NCI-H2029 treated with DMSO at 0.1 percent for 48 hours (cell line): ENCODE measurements around the gene TSPAN13.

Source experiments
- DNase-seq: peaks from one replicate; lab custom pipeline; 2025; lab: John Stamatoyannopoulos, UW

Gene TSPAN13

DNA sequence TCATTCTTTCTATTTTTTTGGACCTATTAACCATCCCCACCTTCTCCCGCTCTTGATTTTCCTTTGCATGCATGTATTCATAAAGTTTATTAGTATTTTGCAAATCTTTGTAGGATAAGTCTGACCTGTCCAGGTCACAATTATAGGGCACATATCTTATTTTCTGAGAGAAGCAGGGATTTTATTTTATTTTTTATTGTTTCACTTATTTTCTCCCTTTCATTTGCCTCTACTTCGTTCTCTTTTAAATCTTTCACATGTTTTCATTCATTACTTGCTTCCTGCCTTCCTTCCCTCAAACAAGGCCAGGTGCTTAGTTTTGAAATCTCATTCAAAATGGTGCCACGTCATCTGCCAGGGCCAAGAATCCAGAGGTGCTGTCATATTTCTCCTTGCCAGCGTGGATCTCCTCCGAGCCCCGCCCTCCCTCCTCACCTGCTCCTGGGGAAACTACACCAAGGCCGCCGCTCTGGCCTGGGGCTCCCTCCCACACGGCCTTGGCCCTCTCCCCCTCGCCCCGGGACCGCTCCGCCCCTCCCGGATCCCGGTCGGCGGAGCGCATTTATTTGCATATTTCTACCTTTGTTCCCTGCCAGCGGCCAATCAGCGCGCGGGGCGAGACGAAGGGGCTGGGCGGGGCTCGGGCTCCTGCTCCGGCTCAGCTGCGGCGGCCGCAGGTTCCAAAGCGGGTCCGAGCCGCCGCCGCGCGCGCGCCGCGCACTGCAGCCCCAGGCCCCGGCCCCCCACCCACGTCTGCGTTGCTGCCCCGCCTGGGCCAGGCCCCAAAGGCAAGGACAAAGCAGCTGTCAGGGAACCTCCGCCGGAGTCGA lies at the start of gene TSPAN13:
Gene TSPAN13, plus strand, starts transcription at position 654 of the 830 bp plus-strand sequence. CDS start 213 bp downstream, outside the sequence.
- peak; percentile 80 for DNase-seq

- DNase-seq, result no peak
Observed at GRCh38 chr7:16708511-16708910, 45.0 kb upstream of the TSPAN13 start.

DNA sequence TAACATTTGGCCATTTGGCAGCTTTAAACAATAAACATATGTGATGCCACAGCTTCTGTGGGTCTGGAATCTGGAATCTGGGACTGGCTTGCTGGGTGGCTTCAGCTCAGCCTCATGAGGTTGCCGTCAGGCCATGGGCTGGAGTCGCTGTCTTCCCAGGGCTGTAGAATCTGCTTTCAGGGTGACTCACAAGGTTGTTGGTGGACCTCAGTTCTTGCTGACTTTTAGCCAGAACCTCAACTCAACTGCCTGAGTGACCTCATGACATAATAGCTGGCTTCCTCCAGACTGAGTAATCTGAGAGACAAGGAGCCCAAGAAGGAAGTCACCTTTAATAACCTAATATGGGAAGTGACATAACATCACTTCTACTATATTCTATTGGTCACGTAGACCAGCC lies 44.6 kb upstream of the TSPAN13 start:
- DNase-seq, result no peak

DNA sequence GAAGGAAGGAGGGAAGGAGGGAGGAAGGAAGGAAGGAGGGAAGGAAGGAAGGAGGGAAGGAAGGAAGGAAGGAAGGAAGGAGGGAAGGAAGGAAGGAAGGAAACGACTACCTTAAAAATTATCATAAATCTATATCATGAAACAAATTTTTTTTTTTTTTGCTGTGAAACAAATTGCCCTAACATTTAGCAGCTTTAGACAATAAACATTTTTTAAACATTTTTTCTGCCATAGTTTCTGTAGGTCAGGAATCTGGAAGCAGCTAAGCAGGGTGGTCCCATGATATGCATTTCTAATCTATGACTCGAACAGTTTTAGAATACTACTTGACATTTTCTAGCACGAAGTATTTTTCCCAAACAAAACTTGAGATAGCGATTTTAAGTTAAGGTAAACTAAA lies 42.9 kb upstream of the TSPAN13 start:
- no peak for DNase-seq

GRCh38 chr7:16711730-16712129 lies 41.8 kb upstream of the TSPAN13 start:
- no peak for DNase-seq

GRCh38 chr7:16712916-16713315 lies 40.6 kb upstream of the TSPAN13 start:
- DNase-seq, result no peak

DNA sequence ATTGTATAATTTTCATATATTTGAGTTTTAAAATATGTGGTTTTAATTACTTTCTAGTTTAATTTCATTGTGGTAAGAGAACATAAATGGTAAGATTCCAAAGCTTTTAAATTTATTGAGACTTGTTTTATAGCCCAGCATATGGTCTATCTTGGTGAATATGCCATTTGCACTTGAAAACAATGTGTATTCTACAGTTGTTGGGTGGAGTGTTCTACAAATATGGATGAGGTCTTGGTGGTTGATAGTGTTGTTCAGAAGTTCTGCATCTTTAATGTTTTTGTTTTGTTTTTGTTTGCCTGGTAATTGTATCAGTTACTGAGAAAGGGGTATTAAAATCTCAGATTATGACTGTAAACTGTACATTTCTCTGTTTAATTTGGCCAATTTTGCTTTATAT lies 37.6 kb upstream of the TSPAN13 start:
- no peak for DNase-seq

DNA sequence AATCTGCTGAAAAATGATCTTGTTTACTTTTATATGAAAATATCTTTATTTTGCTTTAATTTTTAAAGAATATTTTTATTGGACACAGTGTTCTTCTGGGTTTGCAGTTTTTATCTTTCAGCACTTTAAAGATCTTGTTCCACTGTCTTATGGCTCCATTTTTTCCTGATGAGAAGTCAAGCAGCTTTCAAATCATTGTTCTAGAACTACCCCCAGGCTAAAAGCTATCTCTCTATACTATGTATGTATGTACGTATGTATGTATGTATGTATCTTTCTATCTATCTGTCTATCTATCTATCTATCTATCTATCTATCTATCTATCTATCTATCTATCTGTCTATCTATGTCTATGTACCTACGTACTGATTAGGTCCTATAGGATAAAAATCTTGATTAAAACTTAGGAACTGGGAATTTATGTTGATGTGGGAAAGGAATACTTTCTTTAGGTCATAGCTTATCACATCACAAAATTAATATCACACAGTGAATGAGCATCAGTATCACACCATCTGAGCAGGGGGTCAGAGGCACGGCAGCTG lies 35.4 kb upstream of the TSPAN13 start:
- no peak for DNase-seq

- DNase-seq, result no peak
Observed at GRCh38 chr7:16719699-16720098, 33.9 kb upstream of the TSPAN13 start.

GRCh38 chr7:16721541-16721940 lies 32.0 kb upstream of the TSPAN13 start:
- DNase-seq, result no peak

GRCh38 chr7:16724344-16724743 lies 29.2 kb upstream of the TSPAN13 start:
- no peak for DNase-seq

DNA sequence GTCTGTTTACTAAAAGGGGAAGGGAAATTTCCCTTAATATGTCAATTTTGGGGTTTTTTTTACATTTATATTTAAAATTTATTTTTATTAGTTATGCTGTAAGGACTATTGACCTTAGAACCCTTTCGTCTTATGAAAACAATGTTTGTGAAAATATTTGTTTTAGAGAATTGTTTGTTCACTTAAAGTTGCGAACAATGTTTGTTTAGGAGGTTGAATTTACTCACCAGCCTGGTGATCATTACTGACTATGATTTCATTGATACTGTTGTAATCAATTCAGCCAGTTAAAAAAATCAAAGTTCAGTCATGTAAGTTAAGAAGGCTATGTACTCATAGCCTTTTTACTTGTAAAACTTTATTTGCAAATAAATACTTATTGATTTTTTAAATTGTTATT lies 27.4 kb upstream of the TSPAN13 start:
- DNase-seq, result no peak

DNA sequence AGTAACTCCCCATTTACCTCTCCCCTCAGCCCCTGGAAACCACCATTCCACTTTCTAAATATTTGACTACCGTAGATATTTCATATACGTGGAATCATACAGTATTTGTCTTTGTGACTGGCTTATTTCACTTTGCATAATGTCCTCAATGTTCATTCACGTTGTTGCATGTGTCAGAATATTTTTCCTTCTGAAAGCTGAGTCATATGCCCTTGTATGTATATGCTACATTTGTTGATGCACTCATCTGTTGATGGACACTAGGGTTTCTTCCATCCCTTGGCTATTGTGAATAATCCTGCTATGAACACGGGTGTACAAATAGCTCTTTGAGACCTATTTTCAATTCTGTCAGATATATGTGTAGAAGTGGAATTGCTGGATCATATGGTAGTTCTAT lies 25.8 kb upstream of the TSPAN13 start:
- DNase-seq, result no peak

DNA sequence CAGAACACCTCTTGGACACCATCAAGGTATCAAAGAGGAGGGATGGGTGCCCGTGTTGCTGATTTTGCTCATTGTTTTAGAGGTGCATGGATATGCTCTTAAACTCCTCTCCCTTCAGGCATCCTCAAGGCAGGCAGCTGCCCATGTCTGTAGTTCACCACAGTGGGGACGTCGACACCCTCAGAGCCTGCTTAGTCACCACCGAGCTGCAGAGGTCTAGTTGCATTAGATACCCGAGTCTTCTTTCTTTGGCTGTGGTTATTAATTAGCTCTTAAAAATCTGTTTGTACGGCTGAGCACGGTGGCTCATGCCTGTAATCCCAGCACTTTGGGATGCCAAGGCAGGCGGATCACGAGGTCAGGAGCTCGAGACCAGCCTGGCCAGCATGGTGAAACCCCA lies 24.7 kb upstream of the TSPAN13 start:
- DNase-seq, result no peak

DNA sequence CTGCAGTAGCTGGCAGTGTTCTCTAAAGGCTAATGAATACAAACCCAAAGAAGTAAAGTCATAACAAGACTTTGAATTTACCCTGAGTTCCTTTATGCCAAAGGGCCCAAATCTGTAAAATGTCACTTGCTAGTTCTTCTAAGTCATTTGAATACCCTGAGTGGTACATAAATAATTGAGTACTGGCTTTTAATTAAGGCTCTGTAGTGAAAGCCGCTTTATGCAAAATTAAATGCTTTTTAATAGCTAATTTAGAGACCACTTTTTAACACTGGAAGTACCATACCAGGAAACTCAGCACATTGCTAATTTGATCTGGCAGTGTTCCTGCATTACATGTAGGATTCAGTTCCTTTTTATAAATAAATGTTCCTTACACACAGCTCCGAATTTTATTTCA lies 24.0 kb upstream of the TSPAN13 start:
- DNase-seq, result no peak

GRCh38 chr7:16730937-16731336 lies 22.6 kb upstream of the TSPAN13 start:
- DNase-seq, result no peak

DNA sequence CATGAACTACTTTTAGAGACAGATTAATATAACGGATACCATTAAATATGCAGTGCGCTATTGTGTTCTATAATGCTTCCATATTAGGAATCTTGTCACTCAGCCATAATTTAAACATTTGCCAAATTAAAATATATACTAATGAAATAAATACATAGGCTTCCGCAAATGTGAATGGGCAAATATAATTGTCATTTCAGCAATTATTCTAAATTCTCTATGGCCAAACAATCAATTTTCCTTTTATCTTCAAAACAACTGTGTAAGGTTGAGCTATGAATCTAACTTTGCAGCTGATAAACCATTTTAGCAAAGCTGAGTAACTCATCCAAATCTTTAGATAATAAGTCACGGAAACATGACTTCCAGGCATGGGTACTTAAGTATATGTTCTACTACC lies 20.7 kb upstream of the TSPAN13 start:
- no peak for DNase-seq

DNA sequence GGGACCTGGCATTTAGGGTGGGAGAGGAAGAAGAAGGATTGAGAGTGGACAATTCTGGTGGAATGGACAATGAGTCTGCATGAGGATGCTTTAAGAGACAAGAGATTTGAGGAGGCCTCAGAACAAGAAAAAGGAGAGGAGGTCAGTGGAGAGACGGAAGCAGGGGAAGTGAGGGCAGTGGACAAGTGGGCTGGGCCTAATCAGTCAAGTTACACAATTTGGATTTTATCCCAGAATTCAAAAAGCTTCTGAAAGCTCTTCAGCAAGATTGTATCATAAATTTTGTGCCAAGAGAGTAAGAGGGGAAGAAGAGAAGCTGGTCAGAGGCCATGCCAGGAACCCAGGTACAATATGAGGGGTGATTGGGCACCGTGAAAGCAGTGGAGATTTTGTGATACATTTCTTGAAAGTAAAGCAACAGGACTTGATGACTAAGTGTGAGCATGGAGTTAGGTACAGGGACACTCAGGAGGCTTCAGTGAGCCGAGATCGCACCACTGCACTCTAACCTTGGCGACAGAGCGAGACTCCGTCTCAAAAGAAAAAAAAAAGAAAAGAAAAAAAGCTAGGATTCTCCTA lies 19.3 kb upstream of the TSPAN13 start:
- no peak for DNase-seq

GRCh38 chr7:16735020-16735419 lies 18.5 kb upstream of the TSPAN13 start:
- no peak for DNase-seq

GRCh38 chr7:16738011-16738688 lies 15.4 kb upstream of the TSPAN13 start:
- DNase-seq, result no peak

DNA sequence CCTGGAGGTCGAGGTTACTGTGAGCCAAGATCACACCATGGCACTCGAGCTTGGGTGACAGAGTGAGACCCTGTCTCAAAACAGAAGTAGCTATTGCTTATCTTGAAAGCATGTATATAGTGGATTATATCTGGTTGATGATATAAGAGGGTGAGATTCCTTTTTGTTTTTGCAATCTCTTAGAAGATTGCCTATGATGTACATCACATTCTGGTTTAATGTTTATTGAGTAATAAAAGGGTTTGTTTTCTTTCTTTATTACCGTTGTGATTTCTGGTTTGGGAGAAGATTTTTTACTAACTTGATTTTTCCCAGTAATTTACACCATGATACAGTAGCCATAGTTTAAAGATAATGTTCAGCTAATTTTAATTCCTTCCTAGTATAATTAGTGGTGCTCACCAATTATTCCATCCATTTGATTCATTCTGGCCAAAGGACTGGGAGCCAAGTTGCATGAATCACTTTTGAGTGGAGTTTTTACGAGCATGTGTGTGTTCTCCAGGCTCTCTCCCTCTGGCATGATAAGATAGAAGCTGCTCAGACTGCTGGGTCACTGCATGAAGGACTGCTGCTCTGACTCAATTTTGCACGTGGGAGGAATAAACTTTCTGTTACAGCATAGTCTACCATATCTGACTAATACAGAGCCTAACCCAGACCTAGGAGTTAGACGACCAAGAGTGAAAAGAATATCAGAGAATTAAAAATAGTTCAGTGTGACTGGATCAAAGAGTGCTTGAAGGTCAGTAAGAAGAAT lies 13.5 kb upstream of the TSPAN13 start:
- DNase-seq, result no peak

GRCh38 chr7:16740623-16740953 lies 13.0 kb upstream of the TSPAN13 start:
- no peak for DNase-seq
